NCI-H187 treated with DMSO at 0.1 percent for 48 hours (cell line): ENCODE measurements around the gene TBCEL.

Experiments used
- DNase-seq: peaks from one replicate; lab custom pipeline; 2025; lab: John Stamatoyannopoulos, UW

Gene TBCEL

DNA sequence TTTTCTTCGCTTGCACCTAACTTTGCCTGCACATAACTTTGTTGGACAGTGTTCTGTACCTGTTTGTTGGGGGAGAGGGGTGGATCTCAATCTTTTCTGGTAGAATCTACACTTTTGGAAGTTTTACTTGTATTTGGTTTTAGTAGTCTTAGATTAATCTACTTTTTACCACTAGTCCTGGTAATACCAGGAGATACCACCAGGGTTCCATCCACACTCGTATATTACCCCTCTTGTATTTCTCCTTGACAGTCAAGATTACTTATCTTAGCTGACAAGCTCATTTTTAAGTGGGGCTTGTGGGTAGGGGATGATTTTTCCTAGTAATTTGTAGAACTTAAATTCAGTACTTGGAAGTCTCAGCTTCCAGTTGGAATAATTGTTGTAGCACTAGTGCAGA lies 39.8 kb downstream of the TBCEL start:
- no peak for DNase-seq

GRCh38 chr11:121066623-121067022 lies 42.7 kb downstream of the TBCEL start:
- no peak for DNase-seq

GRCh38 chr11:121067026-121067425 lies 43.1 kb downstream of the TBCEL start:
- DNase-seq: no peak

DNA sequence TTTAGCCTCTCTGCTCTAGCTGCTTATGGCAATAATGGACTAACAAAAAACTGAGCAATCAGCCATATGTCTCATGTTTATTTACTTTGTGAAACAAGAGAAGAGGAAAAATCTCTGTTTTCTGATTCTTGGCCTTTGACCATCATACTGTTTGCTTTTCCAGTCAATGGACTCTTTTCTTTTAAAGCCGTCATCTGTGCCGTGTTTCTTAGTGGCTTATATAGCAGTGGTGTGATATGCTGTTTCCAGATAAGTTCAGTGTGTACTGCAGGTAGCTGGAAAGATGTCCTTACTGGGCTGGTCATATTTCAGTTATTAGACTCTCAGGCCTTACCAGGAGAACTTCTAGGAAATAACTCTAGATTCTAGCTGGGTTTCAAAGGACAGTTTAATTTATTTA lies 43.6 kb downstream of the TBCEL start:
- peak; percentile 18 for DNase-seq

DNA sequence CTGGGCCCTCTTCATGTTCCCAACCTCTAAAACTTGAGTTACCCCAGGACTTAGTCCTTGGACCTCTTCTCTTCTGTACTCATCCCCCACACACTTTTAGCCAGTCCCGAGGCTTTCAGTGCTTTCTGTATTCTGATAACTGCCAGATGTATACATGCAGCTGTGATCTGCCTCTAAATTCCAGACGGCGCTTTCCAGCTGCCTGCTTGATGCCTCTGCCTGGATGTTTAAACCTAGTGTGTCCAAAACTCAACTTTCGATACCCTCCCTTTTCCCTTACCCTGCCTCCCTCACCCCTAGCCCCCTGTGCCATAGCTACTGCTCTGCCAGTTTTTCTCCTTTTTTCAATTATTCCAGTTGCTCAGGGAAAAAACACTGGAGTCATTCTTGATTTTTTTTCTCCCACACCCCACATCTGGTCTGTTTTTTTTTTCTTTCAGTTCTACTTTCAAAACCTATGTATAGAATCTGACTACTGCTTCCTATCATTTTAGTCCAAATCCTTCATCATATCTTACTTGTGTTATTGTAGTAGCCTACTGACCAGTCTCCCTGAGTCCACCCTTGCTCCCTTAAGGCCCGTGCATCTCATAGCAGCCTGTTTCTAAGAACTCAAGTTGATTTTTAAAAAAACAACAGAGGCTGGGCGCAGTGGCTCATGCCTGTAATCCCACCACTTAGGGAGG lies 44.2 kb downstream of the TBCEL start:
- DNase-seq: no peak

DNA sequence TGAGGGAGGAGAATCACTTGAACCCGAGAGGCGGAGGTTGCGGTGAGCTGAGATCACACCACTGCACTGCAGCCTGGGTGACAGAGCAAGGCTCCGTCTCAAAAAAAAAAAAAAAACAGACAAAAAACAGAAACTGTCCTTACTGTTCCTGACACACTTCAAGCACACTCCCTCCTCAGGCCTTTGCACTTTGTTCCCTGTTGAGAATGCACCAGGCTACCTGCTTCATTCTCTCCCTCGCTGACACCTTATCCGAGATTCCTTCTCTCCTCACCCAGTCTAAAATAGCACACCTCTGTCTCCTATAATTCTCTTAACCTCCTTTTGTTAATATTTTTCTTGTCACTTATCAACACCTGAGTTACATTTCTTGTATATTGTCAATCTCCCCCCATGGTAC lies 44.9 kb downstream of the TBCEL start:
- no peak for DNase-seq

GRCh38 chr11:121070951-121071845 lies 47.3 kb downstream of the TBCEL start:
- no peak for DNase-seq

GRCh38 chr11:121071846-121072450 lies 48.0 kb downstream of the TBCEL start:
- no peak for DNase-seq

- no peak for DNase-seq
Measured at GRCh38 chr11:121081321-121081720, 57.4 kb downstream of the TBCEL start.

- DNase-seq: no peak
Measured at GRCh38 chr11:121082219-121082618, 58.3 kb downstream of the TBCEL start.

DNA sequence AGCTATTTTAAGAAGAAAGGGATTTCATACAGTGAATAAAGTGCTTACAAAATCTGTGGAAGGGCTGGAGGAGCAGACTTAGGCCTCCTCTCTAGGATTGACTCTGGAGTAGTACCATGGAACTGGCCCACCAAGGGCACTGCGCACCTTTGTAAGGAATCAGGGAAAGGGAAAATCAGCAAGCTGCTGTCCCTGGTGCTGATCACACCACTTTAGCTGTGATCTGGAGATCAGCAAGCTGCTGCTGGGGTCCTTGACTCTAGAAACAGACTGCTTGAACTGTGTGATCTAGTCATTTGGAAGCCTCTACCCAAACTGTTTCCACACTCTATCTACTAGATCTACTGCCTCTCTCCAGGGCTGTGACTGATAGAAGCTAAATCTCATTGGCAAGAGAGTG lies 58.8 kb downstream of the TBCEL start:
- DNase-seq: no peak

- DNase-seq: no peak
Measured at GRCh38 chr11:121086866-121087265, 63.0 kb downstream of the TBCEL start.

GRCh38 chr11:121089566-121089965 lies 65.7 kb downstream of the TBCEL start:
- no peak for DNase-seq

DNA sequence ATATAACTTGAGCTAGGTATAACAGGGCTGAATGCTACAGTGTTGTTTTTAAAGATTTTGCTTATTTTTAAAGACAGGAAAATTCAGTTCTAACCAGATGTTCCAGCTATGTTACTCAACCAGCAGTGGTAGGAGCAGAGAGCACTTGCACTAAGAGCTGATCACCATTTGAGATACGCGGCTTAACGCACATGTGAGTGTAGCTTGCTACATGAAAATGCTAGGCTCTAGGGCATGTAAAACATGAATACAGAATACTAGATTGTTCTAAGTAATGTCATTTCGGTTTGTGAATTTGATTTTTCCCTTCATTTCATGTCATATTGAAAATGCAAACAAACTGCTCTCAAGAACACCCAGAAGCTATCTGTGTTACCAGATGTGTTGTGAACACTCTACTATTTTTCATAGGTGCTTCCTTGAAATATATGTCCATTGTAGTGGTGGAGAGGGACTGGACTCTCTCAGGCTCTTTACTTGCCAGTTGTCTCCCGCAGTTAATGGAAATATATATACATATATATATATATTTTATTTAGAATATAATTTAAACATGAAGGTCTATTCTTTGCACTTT lies 66.3 kb downstream of the TBCEL start:
- DNase-seq: no peak

DNA sequence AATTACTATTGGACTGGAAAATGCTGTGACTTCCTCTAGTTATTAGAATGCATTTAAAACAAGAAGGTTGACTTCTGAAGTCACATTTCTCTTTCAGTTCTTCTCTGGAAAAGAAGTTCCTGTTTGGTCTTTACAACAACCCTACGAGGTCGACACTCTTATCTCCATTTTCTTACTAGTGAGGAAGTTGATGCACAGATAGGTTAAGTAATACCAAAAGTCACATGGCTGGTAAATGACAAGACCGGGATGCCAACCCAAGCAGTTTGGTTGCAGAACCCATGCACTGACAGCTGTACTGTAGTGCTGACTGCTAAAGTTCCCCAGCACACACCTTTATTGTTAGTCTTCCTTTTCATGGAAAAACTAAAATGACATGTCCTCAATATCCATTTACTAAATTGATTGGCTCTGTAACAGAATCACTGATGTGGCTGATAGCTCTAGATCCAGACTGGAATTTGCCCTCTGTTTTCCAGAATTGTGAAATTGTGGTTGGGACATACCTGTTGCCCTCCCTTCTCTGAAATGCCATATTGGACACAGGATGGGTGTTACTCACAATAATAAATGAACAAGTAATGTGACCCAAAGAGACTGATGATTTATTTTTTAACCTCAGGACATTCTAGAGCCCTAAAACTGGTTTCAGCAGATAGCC lies 67.7 kb downstream of the TBCEL start:
- DNase-seq: no peak

DNA sequence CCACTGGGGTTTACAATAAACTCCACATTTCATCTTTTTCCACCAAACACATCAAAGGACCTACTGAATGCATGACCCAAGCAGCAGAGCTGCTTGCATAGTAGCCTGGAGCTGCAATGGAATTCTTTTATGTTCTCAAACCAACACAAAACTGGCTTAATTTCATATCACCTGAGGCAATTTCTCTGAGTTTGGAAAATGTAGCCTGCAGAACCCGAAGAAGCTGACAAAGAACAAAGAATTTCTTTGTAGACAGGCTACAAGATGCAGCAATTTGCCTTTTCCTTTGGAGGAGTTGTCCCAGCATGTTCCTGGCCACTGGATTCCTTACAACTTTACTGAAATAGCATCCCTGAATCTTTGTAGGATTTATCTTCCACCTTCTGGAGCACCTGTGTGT lies 71.7 kb downstream of the TBCEL start:
- no peak for DNase-seq

DNA sequence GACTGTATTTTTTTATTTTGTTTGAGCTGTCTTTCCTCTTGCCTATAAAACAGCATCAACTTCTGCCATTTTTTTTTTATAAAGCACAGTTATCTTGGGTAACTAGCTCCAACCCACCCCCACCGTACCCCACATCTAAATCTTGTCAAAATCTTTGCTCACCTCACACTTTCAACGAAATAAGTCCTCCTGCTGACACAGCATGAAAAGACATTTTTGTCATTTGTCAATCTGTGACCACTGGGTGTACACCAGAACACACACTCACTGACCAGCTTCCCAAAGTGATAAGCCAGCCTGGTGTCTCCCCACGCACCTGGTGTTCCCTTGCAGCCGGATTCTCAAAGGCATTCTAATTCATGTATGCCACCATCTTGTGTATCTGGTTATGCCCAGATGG lies 75.5 kb downstream of the TBCEL start:
- no peak for DNase-seq

DNA sequence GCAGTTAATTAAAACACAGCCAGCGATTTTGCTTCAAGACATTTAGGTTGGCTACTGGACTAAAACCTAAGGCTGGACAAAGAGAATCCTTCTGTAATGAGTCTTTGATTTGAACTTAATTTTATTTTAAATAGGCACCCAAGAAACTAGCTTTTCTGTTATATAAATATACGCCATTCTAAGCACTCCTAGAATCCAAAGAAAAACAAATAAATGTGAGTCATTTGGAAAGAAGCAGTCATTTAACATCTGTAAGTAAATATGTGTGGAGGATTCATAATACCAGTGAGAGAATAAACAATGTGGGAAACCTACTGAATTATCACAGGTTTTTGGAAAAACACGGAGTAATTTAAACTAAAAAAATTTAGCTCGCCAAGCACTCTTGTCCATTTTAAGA lies 76.0 kb downstream of the TBCEL start:
- DNase-seq: no peak

GRCh38 chr11:121100943-121101342 lies 77.0 kb downstream of the TBCEL start, which contains the start of gene TECTA:
Gene TECTA (plus strand): TSS chr11:121101243. CDS start chr11:121102666, 1,423 bp downstream.
- DNase-seq: no peak

DNA sequence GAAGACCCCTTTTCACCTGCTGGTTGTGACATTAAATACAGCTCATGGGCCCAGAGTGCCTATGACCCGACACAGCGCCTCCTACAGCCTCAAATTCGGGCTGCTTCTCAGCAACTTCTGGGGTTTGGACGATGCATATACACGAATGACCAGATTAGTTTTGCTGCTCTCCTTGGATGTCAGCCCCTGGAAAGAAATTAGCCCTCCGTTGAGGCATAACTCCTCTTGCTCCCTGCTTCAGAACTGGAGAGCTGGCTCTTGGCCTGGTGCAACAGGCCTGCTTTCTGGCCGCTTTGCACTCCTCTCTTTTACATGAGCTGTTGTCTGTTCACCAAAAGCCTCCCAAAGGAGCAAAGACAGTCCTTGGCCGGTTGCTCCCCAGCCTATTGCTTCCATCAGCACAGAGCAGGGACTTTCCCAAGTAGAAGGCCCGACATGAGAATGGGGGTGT lies 80.4 kb downstream of the TBCEL start:
- no peak for DNase-seq

DNA sequence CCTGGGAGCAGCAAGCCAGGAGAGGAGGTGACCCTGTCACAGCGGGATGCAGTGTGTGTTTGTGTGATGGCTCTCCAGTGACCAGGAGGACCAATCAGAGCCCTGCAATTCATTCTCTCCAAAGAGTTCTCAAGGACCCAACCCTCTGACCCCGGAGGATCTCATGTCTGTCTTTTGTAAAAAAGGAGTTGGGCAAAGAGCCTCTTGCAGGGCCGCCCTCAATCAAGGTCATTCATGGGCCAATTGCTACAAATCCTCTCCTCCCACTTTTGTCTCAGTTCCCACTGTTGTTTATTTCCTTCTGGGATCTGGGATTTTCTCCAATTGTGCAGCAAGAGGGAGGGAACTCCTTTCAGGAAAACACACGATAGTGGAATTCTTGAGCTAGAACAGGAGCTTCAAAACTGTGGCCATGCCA lies 81.2 kb downstream of the TBCEL start:
- DNase-seq: no peak
